ACHN (cell line): Measurements from ENCODE around the gene RARRES2.

Experiments used
- DNase-seq: peaks from one replicate; pipeline ENCODE4 v3.0.0-alpha.2; 2015
- in situ Hi-C: cut with HindIII; loops from 2 replicates; pipeline ENCODE4 v1.10.0; 2017; ENCODE audit warnings: low sequenced_read_pairs, low pct_ligation_motif_present, low pct_unique_long_range_greater_than_20kb

Gene RARRES2

DNA sequence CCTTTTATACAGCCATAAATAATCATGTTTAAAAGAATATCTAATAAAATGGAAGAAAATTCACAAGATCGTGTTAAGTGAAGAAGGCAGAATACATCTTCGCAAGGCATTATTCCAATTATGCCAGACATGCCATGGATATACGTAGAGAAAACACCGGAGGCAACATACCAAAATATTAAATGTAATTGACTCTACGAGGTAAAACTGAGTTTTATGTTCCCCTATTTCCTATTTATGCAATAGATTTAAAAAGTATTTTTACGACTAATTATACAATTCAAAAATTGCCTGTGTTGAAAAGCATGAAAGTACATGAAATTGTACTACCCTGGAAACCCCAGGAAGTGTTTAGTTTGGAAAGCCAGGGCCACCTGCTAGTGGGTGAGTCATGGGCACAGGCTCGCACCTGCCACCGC, 26.3 kb upstream of the RARRES2 start:
- DNase-seq: no peak

GRCh38 chr7:150365673-150366398, 24.4 kb upstream of the RARRES2 start:
- DNase-seq: no peak
- in situ Hi-C loops: no loop called here

More for the DNA sequence above, 26.3 kb upstream of the RARRES2 start:
- in situ Hi-C loops: no loop called here

GRCh38 chr7:150365194-150365593, 23.8 kb upstream of the RARRES2 start:
- no peak for DNase-seq
- in situ Hi-C loops: no loop called here

DNA sequence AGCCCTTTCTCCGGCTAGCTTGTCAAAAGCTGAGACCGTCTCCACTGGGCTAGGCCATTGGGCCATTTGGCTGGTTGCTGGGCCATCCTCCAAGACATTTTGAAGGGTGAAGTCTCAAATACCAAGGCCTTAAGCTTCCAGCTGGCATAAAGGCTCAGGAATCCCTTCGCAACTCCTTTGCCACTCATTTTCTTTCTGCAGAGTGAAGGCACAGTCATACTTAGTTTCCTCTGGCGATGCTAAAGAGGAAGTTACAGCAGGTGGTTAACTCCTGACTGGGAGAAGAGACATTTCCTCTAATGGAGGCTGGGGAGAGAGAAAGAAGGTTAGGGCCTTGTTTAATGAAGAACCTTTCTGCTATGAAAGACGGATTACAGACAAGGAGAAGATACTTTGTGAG, 22.4 kb upstream of the RARRES2 start:
- DNase-seq: no peak
- in situ Hi-C loops: no loop called here

GRCh38 chr7:150363370-150363769, 21.9 kb upstream of the RARRES2 start:
- no peak for DNase-seq
- in situ Hi-C loops: no loop called here

DNA sequence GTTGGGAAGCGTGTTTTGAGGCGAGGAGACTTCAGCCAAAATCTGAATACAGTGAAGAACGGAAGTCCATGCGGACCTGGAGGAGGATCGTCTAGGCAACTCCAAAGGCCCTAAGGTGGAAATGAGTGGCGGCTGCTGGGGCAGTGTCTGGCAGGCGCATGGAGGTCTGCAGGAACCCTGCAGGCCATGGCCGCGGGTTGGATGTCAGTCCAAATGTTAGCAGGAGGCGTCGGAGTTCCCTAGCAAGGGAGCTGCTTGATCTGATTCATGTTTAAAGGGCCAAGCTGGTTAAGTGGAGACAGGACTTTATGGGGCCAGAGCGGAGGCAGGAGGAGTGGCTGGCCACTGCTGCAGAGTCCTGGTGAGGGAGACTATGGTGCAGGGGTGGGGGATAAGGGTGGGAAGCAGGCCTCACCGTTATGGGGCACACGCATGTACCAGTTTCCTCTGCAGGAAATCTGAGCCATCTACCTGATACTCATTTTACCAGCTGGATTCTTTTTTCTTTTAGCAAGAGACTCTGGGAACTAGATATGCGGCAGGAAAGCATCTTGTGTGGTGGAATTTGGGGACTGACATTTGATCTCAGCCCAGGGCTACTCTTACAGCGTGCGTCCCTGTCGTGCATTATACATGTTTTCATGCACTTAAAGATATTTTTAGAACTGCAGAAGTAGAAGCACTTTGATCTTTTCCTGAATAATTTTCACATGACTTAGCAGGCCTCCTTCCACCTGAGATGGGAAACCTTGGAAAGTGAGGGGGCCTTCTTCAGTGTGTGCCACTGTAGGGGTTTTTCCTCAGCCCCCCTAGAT, 20.6 kb upstream of the RARRES2 start:
- no peak for DNase-seq
- in situ Hi-C loops: no loop called here

GRCh38 chr7:150361402-150361801, 20.0 kb upstream of the RARRES2 start:
- no peak for DNase-seq
- in situ Hi-C loops: no loop called here

- no peak for DNase-seq
- in situ Hi-C loops: no loop called here
Observed at GRCh38 chr7:150360363-150361058, 19.1 kb upstream of the RARRES2 start.

DNA sequence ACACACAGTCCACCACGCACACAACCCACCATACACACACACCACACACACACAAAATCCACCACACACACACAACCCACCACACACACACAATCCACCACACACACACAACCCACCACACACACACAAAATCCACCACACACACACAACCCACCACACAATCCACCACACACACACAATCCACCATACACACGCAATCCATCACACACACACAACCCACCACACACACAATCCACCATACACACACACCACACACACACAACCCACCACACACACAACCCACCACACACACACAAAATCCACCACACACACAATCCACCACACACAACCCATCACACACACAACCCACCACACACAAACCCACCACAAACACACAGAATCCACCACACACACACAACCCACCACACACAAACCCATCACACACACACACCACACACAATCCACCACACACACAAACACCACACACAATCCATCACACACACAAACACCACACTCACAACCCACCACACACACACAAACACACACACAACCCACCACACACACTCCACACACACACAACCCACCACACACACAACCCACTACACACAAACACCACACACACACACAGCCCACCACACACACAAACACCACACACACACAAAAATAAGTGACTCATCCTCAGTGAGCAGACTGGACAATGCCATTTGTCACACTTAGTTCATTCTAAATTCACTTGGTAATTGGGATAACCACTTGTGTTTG, 18.4 kb upstream of the RARRES2 start:
- in situ Hi-C loops: no loop called here
- no peak for DNase-seq

GRCh38 chr7:150358988-150359621, 17.7 kb upstream of the RARRES2 start:
- DNase-seq: no peak
- in situ Hi-C loops: no loop called here

DNA sequence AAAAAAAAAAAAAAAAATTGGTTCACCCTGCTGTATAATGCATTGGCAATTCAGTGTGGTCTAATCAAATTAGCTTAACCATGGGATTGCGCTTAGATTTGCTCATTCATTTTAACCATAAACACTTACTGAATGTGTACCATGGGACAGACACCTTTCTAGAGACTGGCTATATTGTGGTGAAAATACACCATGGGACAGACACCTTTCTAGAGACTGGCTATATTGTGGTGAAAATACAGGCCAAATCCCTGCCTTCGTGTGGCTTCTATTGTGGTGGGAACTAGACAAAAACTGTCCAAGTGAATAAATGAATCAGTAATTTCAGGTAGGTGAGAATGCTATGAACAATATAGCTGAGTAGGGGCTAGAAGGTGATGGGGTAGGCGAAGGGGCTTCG, 17.0 kb upstream of the RARRES2 start:
- DNase-seq: no peak
- in situ Hi-C loops: no loop called here

- DNase-seq: no peak
- in situ Hi-C loops: no loop called here
Observed at GRCh38 chr7:150357771-150358427, 16.5 kb upstream of the RARRES2 start.

- in situ Hi-C loops: no loop called here
Observed at GRCh38 chr7:150357270-150357669, 15.8 kb upstream of the RARRES2 start.

GRCh38 chr7:150356265-150356897, 15.0 kb upstream of the RARRES2 start:
- DNase-seq: peak; percentile 68
- in situ Hi-C loops: no loop called here

More at GRCh38 chr7:150357270-150357669, 15.8 kb upstream of the RARRES2 start:
- no peak for DNase-seq

DNA sequence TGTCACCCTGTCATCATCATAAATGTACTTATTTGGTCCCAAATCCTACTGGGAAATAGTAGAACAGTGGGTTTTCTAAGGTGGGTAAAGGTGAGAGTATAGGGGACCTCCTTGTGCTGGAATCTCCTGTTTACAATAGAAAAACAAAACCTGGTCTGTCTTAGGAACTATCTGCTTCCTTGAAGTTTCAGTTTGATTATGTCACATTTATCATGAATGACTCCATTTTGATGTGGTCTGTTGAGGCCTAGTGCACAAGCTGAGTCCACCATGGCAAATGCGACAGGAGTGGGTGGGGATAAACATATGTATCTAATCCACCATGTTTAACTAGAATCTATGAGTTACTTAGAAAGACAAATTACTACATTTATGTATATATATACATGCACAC, 14.2 kb upstream of the RARRES2 start:
- no peak for DNase-seq
- in situ Hi-C loops: no loop called here

- in situ Hi-C loops: no loop called here
- no peak for DNase-seq
Observed at GRCh38 chr7:150351587-150352194, 10.3 kb upstream of the RARRES2 start.

GRCh38 chr7:150346922-150347321, 5.5 kb upstream of the RARRES2 start:
- in situ Hi-C loops: no loop called here
- no peak for DNase-seq
